GM10266 (cell line): ENCODE measurements around the gene CST11.

ENCODE experiments used
- DNase-seq: peaks from one replicate; pipeline ENCODE4 v3.0.0; 2012; ENCODE audit errors: extremely low spot score
- CTCF ChIP-seq: IDR thresholded peaks from 2 replicates; pipeline ENCODE4 v1.5.1; 2012; ENCODE audit warnings: mild to moderate bottlenecking, low read depth; ENCODE audit not compliant: control insufficient read depth, insufficient read depth; ENCODE audit errors: missing control alignments

The CST11 gene

GRCh38 chr20:23434521-23435313 is 18.0 kb downstream of the CST11 start:
- DNase-seq: no peak
- TF ChIP-seq CTCF: no peak

- TF ChIP-seq CTCF: no peak
- DNase-seq: no peak
Measured at GRCh38 chr20:23433628-23434027, 19.0 kb downstream of the CST11 start.

DNA sequence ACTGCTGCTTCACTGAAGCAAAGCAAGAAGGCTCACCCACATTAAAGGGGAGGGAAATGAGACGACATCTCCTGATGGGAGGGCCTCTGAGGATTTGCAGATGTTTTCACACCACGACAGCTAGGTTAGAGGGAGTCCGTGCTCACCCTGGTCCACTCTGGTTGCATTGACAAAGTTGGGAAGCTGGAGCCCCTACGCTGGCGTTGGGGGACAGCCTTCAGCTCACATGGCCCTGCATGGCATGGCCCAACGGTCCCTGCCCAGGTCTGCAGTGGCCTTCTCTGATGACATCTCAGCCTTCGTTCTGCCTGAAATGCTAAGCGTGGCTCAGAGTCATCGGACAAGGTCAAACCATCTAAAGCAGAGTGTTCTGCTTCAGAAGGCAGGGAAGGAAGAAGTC is 27.5 kb downstream of the CST11 start:
- TF ChIP-seq CTCF: no peak
- DNase-seq: no peak

DNA sequence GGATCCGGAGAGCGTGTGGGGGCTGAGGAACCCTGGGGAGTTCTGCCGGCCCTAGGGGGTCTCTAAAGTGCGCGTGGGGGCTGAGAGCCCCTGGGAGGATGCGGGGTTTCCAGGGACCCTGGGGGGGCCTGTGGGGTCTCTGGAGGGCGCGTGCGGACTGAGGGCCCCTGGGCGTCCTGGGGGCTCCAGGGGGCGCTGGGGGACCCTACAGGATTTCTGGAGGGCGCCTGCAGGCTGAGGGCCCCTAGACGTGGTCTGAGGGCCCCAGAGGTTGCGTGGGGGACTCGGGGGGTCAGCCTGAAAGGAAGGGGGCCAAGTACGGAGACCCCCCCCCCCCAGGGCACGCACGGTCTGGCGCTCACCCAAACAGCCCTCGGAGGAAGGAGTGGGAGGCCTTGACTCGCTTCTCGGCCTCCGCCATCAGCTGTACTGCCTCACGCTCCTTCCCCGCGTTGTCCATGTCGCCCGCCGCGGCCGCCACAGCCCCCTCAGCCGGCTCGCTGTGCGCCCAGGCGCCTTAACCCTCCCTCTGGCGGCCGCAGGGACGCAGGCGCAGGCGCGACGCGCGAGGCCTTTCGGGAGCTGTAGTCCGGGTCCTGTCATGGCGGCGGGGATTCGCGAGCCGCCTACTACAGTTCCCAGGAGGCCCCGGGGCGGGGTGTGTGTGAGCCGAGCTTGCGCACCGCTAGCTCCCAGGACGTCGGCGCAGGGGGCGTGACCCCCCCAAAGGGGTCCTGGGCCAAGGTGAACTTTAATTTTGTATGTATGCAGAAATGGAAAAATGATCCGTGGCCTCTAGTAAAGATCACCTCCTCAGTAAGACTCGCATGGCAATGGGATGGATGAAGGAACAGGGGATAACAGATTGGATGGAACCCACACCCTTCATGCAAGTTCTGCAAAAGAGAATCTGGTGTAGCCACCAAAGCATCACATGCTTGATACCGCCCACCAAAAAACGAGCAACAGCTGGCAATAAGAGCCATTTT is 31.4 kb downstream of the CST11 start, which contains the start of gene NAPB:
NAPB (minus strand) TSS at position 546 of the 989 bp plus-strand sequence; CDS start at position 460, 86 bp downstream.
- peak; percentile 20 for TF ChIP-seq CTCF
- DNase-seq: peak; percentile 95

DNA sequence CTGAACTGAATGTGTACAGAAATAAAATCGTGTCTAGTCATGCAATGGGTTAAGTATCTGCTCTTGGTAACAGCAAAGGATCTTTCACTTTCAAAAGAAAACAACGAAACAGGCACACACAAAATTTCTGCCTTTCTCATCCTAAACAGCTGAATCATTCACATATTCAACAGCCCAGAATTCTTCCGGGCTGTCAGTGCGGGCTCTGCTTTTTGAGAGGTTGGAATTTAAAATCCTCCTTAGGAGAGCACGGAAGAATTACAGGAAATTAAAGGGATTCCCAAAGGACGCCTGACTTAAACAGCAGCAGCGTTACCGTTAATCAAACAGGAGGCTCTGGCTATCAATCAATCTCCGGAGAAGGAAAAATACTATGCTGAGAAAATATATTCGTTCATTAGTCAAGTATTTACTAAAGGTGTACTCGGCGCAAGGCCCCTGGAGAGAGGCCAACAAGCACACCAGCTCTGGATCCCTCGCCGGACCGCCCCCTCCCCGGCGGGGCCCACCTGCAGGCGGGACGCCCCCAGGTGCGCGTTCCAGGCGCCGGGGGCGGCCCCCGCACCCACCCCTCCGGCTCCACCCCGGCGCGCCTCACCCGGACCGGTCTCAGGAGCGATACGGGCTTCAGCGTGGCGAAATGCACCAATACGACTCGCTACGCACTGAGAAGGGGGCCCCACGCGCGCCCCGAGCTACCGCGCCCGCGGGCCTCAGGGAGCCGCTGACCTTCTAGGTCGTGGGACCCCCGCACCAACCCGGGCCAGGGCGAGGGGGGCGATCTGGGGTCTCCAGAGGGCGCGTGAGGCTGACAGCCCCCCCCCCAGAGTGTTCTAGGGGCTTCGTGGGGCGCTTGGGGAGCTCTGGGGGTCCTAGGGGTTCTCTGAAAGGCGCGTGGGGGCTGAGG is 32.4 kb downstream of the CST11 start:
- peak; percentile 54 for DNase-seq
- no peak for TF ChIP-seq CTCF

DNA sequence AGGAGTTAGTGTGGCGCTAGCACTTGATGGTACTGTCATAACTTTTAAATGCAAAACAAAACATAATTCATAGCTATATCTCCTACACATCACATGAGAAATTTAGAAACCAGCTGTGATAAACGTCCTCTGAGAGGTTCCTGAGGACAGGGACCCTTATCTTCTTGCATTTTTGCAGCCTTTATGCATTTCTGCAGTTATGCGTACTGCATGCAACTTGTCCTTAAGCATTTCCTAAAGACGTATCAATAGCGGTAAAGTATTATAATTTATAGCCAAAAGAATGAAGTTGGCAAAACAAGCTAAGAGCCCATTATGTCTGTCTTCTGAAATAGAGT is 33.0 kb downstream of the CST11 start:
- no peak for TF ChIP-seq CTCF
- DNase-seq: no peak
